Stimulated activated CD8-positive, alpha-beta memory T cell treated with anti-CD3 and anti-CD28 coated beads, Interleukin-4, amount 100 ng/mL, for 4 hours (primary cell): Measurements from ENCODE around the gene RMI1.
"Not testable (repeated sequence)": the region's sequence is repeated elsewhere in the genome, so short reads cannot be mapped to it uniquely, and the experiment has no call there.

Experiments used
- DNase-seq, 2 donors: peaks; one replicate each; pipeline ENCODE4 v3.0.0-alpha.2; 2020; ENCODE audit warnings: low read depth in 2 of 2, low spot score in 1 of 2

The RMI1 gene

DNA sequence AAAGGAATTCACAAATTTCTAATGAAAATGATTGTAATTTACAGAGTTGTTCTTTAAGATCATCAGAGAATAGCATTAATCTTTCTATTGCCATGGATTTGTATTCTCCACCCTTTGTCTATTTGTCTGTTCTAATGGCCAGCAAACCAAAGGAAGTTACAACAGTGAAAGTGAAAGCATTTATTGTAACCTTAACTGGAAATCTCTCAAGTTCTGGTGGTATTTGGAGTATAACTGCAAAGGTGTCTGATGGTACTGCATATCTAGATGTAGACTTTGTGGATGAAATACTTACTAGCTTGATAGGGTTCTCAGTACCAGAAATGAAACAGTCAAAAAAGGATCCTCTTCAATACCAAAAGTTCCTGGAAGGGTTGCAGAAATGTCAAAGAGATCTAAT is 21.7 kb downstream of the RMI1 start:
- no peak for DNase-seq

DNA sequence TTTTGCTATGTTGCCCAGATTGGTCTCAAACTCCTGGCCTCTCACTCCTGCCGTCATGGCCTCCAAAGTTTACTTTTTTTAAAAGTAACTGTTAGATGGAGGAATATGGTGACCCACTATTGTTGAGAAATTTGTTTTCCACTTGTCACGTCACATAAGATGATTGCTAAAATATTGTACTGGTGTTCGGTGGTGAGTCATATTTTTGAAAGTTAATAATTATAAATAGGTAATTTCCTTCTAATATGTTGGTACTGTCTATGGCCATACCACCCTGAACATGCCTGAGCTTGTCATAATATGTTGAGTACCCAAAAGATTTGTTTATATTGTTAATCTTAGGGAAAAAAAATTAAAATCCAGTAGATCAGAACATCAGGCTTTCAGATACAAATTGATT is 22.6 kb downstream of the RMI1 start:
- DNase-seq, result no peak

DNA sequence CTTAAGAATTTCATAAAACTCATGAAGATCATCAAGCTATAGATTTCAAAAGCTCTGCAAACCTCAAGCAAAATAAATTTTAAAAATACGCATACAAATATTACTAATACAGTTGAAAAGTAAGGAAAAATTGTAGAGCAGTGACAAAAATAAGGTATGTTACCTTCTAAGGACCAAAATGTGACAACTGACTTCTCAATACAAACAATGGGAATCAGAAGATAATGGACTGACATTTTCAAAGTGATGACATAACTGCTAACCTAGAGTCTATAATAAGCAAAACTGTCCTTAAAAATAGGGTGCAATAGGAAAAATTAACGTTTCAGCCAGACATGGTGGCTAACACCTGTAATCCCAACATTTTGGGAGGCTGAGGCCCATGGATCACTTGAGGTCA is 27.1 kb downstream of the RMI1 start:
- DNase-seq, result no peak

DNA sequence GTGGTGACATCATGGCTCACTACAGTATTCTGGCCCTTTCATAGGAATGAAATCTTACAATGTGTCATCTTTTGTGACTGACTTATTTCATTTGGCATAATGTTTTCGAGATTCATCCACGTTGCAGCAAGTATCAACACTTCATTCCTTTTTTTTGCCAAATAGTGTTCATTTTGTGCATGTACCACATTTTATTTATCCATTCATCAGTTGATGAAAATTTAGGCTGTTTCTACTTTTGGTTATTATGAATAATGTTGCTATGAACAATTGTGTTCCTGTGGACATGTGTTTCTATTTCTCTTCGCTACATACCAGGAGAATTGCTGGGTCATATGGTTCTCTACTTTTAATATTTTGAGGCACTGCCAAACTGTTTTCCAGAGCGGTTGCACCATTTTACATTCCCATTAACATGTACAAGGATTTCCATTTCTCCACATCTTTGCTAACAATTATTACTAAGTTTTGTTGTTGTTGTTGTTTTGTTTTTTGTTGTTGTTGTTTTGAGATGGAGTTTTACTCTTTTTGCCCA is 43.5 kb downstream of the RMI1 start:
- DNase-seq, result no peak

DNA sequence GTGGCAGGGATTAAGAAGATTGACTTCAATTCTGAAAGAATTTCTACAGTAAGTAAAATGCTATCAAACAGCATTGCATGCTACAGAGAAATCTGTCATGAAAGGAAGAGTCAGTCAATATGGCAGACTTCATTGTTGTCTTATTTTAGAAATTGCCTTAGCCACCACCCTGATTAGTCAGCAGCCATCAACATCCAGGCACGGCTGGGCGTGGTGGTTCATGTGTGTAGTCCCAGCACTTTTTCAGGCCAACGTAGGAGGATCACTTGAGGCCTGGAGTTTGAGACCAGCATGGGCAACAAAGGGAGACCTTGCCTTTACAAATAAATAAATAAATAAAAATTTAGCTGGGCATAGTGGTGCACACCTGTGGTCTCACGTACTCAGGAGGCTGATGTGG is 46.6 kb downstream of the RMI1 start:
- DNase-seq, result no peak

DNA sequence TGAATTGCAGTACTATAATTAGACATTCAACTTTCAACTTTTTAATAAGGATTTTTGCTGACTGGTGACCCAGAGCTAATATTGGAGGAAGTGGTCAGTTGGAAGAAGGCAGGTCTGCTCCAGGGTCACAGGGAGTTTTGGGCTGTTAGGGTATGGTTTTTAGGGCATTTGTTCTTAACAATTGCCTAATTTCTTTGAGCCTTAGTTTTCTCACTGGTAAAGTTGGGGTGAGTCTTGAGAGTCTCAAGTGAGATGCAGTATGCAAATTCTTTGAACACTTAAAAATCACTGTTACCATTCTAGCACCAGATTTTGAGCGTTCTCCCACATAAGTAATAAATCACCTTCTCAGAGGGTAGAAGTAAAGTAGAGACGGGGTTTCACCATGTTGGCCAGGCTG is 50.9 kb downstream of the RMI1 start:
- no peak for DNase-seq

DNA sequence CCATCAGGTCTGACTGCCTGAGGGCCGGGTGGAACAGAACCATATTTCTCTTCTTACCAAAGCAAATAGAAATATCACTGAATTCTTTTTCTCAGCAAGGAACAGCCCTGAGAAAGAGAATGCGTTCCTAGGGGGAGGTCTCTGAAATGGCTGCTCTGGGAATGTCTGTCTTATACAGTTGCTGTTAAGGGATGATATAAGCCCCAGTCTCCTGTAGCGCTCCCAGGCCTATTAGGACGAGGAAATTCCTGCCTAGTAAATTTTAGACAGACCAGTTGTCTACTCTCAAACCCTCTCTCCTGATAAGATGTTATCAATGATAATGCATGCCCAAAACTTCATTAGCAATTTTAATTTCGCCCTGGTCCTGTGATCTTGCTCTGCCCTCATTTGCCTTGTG is 61.3 kb downstream of the RMI1 start:
- DNase-seq, result not testable (repeated sequence)

DNA sequence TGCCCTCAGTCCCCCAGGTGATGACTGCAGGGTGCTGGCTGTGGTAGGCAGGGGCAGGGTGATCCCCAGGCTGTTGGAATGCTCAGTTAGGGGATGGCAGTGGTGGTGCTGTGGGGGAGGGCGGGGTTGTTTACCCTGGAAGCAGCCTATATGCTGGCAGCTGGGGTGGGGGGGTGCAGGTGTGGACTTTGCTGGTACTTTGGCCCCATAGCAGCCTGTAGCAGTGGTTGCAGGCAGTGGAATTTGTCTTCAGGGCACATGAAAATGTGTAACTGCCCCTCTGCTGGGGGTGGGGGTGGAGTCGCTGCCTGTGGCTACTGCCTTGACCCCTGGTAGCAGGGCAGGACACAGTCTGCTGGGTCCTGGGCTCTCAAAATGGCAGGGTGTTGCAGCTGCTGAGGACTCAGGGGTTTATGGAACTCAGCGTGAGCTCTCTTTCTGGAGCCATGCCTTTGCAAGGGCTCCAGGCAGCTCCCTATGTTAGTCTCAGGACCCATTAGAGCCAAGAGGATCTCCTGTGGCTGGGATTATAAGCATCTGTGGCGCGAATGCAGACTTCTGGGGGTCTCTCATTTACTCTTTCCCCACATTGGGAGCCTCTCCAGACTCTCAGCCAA is 65.0 kb downstream of the RMI1 start:
- no peak for DNase-seq
